BE2C (cell line): Measurements from ENCODE around the gene SH3RF2.

ENCODE experiments used
- DNase-seq: peaks from one replicate; pipeline ENCODE4 v3.0.0-alpha.2; 2020
- H3K27me3 ChIP-seq: fragments of 250-450 bp; sonication (Bioruptor Pico); 2 replicates; pipeline ENCODE4 v1.5.1; 2020; ENCODE audit warnings: mild to moderate bottlenecking
- H3K36me3 ChIP-seq: fragments of 250-450 bp; sonication (Bioruptor Pico); 2 replicates; pipeline ENCODE4 v1.5.1; 2020; ENCODE audit warnings: mild to moderate bottlenecking
- H3K4me1 ChIP-seq: fragments of 250-450 bp; sonication (Bioruptor Pico); 2 replicates; pipeline ENCODE4 v1.5.1; 2020
- H3K4me3 ChIP-seq: 2 replicates; pipeline ENCODE4 v1.5.1; 2011; ENCODE audit warnings: low read depth, low read length
- H3K9me3 ChIP-seq: fragments of 250-450 bp; sonication (Bioruptor Pico); 2 replicates; pipeline ENCODE4 v1.5.1; 2020
- TF ChIP-seq, protein P1 (sequence below): IDR thresholded peaks from 2 replicates; pipeline ENCODE4 v1.5.1; 2012; ENCODE audit warnings: mild to moderate bottlenecking, low read depth, low read length

The SH3RF2 gene

DNA sequence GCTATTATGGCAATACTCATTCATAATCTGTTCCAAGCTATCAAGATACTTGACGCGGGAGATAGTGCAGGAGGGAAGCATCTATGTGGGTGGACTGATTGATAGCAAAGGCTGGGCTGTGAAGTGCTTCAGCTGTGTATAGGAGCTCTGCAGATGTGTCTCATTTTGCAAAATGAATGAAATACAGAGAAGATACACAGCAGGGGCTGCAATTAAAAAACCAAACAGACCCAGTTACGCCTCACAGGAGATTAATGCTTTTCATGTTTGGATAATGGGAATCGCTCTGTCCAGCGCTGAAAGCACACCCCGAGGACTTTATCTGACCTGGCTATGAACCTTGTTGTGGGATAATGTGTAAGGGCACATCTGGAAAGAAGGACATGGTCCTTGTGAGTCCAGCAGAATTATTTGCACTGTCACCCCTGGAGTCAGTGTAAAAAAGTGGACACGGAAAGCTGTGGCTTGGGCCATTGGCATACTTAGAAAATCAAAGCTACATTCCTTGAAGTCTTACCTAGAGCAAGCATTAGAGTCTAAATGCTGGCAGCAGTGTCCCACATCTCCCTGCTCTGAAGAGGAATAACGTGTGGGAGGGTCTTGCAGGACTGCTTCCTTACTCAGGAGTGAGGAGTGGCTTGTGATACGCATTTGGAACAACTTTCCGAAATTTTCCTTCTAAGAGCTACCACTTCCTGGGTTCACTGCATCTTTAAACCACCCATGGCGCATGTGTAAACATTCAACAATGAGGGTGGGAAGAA, 2.6 kb downstream of the SH3RF2 start:
- H3K9me3 ChIP-seq = no peaks in the 10 kb centered on the region
- TF ChIP-seq, protein P1, sequence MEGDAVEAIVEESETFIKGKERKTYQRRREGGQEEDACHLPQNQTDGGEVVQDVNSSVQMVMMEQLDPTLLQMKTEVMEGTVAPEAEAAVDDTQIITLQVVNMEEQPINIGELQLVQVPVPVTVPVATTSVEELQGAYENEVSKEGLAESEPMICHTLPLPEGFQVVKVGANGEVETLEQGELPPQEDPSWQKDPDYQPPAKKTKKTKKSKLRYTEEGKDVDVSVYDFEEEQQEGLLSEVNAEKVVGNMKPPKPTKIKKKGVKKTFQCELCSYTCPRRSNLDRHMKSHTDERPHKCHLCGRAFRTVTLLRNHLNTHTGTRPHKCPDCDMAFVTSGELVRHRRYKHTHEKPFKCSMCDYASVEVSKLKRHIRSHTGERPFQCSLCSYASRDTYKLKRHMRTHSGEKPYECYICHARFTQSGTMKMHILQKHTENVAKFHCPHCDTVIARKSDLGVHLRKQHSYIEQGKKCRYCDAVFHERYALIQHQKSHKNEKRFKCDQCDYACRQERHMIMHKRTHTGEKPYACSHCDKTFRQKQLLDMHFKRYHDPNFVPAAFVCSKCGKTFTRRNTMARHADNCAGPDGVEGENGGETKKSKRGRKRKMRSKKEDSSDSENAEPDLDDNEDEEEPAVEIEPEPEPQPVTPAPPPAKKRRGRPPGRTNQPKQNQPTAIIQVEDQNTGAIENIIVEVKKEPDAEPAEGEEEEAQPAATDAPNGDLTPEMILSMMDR = no peak
- H3K27me3 ChIP-seq = peaks cover 21% of the 10 kb centered on the region
- no peak for DNase-seq
- H3K36me3 ChIP-seq = no peaks in the 10 kb centered on the region
- H3K4me1 ChIP-seq = no peaks in the 10 kb centered on the region
- no peak overlapping the region for H3K4me3 ChIP-seq

DNA sequence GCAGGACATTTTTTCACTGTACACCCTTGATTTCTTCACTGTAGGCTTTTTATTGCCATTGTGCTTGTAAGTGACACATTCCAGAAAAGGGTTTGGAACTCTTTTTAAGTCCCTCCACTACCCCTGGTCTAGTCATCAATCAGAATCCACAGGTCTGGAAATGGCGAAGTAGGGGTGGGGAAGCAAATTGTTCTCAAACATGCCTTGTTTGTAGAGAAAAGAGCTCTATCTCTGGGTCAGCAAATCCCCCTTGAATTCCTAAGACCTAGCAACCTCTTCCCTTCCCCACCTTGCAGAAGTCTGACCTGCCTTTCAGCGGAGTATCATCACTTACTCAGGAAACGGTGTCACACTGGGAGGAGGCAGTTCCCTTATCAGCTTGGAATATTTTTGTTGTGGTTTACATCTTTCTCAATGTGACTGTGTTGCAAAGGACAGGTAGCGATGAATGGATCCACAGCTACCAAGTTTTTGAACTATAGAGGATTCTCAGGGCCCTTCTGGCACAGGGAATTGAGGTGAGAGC, 3.2 kb downstream of the SH3RF2 start:
- H3K27me3 ChIP-seq = peaks cover 21% of the 10 kb centered on the region
- no peak for DNase-seq
- no peak overlapping the region for H3K4me3 ChIP-seq
- H3K9me3 ChIP-seq = no peaks in the 10 kb centered on the region
- no peaks in the 10 kb centered on the region for H3K4me1 ChIP-seq
- TF ChIP-seq, protein P1 = no peak
- H3K36me3 ChIP-seq = no peaks in the 10 kb centered on the region

DNA sequence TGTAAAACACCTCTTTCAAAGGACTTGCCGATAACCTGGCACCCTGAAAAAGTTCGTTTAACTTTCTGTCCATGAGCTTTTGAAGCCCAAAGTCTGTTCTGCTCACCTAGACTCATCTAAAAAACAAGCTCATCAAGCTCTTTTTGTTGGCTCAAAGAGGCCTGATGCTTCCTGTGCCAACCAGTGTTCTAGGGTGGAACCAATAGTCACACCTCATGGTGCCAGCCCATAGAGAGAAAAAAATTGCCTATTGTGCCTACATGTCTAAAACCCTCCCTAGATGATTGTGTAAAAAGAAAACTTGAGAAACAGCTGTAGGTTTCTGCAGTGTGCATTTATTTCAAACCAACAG, 4.7 kb downstream of the SH3RF2 start:
- TF ChIP-seq, protein P1 = no peak
- DNase-seq = no peak
- Histone ChIP-seq H3K4me1 (no peaks in the 10 kb centered on the region), H3K36me3 (no peaks in the 10 kb centered on the region), H3K4me3 (no peak overlapping the region), H3K9me3 (no peaks in the 10 kb centered on the region), H3K27me3 (peaks cover 18% of the 10 kb centered on the region)

DNA sequence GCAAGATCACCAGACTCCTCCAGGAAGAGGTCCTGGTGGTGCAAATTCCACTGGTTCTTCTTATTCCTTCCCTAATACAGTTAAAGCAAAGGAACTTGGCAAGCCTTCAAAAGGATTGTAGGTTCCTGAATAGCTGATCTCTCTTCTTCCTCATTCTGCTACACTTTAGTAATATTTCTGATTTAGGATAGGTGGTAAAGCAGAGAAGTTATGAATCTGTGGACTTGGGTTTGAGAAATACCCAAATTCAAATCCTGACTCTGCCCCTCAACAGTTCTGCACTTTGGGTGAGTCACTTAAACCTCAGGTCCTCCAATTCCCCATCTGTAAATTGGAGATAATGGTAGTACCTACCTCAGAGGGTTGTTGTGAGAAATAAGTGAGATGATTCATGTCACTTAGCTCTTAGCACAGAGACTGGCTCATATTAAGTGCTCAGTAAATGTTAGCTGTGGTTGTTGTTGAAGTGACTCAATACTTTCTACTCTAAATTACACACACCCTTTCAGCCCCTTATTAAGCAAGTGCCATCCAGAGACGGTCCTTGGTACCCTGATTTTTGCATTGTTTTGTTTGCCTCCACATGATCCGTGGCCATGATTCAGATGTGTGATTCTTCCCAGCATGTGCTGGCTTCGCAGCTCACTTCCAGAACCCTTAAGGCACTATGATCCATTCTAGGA, 5.2 kb downstream of the SH3RF2 start:
- no peak for DNase-seq
- Histone ChIP-seq H3K36me3 (no peaks in the 10 kb centered on the region), H3K4me1 (no peaks in the 10 kb centered on the region), H3K4me3 (no peak overlapping the region), H3K9me3 (no peaks in the 10 kb centered on the region), H3K27me3 (peaks cover 13% of the 10 kb centered on the region)
- TF ChIP-seq, protein P1 = no peak

DNA sequence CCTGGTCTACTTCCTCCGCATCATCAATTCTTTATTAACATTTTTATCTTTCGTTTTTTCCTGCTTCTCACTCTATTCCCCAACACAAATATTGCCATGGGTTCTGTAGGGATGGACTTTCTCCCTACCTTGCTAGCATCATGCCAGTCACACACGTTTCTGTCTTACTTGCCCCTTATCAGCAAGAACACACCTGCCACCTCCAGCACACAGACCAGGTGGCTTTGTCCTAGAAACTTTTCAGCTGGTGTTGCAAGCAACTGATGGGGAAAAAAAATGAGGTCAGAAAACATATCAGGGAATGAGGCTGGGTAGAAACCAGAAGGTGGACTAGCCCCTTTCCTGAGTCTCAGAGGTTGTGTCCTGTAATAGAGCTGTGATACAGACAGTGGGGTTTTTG, 5.8 kb downstream of the SH3RF2 start:
- no peak for DNase-seq
- TF ChIP-seq, protein P1 = no peak
- H3K9me3 ChIP-seq = no peaks in the 10 kb centered on the region
- no peaks in the 10 kb centered on the region for H3K4me1 ChIP-seq
- H3K36me3 ChIP-seq = no peaks in the 10 kb centered on the region
- peaks cover 11% of the 10 kb centered on the region; the same call in 1 of the 2 replicates for H3K27me3 ChIP-seq
- no peak overlapping the region for H3K4me3 ChIP-seq

DNA sequence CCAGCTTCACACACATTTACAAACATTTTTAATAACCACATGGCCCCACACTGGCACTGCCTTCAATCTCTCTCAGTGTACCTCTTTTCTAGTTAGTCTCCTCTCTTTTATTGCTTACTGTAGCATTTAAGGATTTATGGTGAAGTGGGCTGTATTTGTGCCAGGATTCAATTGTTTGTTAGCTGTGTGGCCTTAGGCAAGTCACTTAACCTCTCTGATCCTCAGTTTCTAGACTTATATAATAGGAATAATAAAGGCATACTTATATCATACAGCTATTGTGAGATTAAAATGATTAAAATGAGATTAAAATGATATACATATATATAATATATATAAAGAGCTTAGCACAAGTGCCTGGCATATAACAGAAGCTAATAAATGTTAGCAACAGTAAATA, 6.4 kb downstream of the SH3RF2 start:
- no peaks in the 10 kb centered on the region for H3K36me3 ChIP-seq
- no peaks in the 10 kb centered on the region for H3K4me1 ChIP-seq
- H3K4me3 ChIP-seq = no peak overlapping the region
- peaks cover 8% of the 10 kb centered on the region; the same call in 1 of the 2 replicates for H3K27me3 ChIP-seq
- no peak for DNase-seq
- TF ChIP-seq, protein P1 = no peak
- no peaks in the 10 kb centered on the region for H3K9me3 ChIP-seq
